SKM-1 (cell line): Measurements from ENCODE around the gene HOXB1.

ENCODE experiments used
- DNase-seq: peaks from one replicate; lab custom pipeline; 2025; ENCODE audit not compliant: unreplicated experiment; lab: John Stamatoyannopoulos, UW

Gene HOXB1

GRCh38 chr17:48555258-48556228 is 24.7 kb upstream of the HOXB1 start:
- DNase-seq: no peak

- no peak for DNase-seq
Observed at GRCh38 chr17:48554412-48555257, 23.8 kb upstream of the HOXB1 start.

- no peak for DNase-seq
Observed at GRCh38 chr17:48553826-48554225, 23.0 kb upstream of the HOXB1 start.

- DNase-seq: no peak
Observed at GRCh38 chr17:48553190-48553547, 22.4 kb upstream of the HOXB1 start.

- DNase-seq: no peak
Observed at GRCh38 chr17:48552466-48553189, 21.8 kb upstream of the HOXB1 start.

GRCh38 chr17:48551596-48552465 is 21.0 kb upstream of the HOXB1 start:
- no peak for DNase-seq

- DNase-seq: no peak
Observed at GRCh38 chr17:48551214-48551555, 20.4 kb upstream of the HOXB1 start.

- no peak for DNase-seq
Observed at GRCh38 chr17:48550502-48551213, 19.8 kb upstream of the HOXB1 start.

- no peak for DNase-seq
Observed at GRCh38 chr17:48549914-48550501, 19.2 kb upstream of the HOXB1 start.

GRCh38 chr17:48549281-48549630 is 18.4 kb upstream of the HOXB1 start:
- no peak for DNase-seq

- no peak for DNase-seq
Observed at GRCh38 chr17:48548523-48549280, 17.9 kb upstream of the HOXB1 start.

- no peak for DNase-seq
Observed at GRCh38 chr17:48547808-48548522, 17.2 kb upstream of the HOXB1 start.

GRCh38 chr17:48546924-48547807 is 16.4 kb upstream of the HOXB1 start:
- no peak for DNase-seq

- DNase-seq: no peak
Observed at GRCh38 chr17:48546137-48546923, 15.5 kb upstream of the HOXB1 start.

- DNase-seq: no peak
Observed at GRCh38 chr17:48545539-48545938, 14.7 kb upstream of the HOXB1 start.

GRCh38 chr17:48545022-48545375 is 14.2 kb upstream of the HOXB1 start, which contains the start of gene HOXB2:
Gene HOXB2, minus strand, starts transcription at chr17:48545109. Its CDS starts 198 bp downstream, at chr17:48544911.
- no peak for DNase-seq
